C4-2B (cell line): ENCODE results near the gene CIBAR2.

Source experiments
- CTCF ChIP-seq: fragments of 450-650 bp; conservative IDR thresholded peaks from 2 replicates; pipeline ENCODE4 v1.5.1; 2017; ENCODE audit warnings: mild to moderate bottlenecking
- ZFX ChIP-seq: fragments of 450-650 bp; IDR thresholded peaks from 2 replicates; pipeline ENCODE4 v1.6.1; 2017

DNA sequence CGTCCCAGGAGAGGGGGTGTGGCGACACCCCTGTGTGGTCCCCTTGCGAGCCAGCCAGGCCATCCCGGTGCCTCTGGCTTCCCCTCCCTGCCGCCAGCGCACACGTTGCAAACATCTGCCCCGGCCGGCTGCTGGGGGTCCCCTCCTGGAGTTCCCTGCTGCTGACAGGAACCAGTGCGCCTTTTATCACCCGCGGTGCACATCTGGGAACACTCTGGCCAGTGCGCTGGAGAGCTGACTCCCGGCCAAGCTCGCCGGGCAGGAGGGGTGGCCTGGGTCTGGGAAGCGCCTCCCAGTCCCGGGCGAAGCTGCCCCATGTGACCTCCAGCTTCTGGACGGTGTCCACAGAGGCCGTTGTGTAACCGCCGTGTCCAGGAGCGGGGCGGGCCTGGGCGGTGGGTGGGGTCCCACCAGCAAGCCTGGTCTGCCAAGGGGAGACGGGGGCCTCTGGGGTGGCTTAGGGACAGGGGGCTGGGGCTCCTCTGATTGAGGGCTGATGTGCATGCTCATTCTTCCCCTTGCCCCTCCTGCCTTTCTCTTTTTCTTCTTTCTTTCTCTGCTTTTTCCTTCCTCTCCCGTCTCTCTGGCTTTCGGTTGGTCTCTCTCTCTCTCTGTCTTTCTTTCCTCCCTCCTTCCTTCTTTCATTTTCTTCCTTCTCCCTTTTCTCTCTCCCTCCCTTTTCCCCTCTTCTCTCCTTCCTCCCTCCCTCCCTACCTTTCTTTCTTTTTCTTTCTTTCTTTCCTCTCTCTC, 25.2 kb upstream of the CIBAR2 start:
- TF ChIP-seq CTCF (no peak), ZFX (no peak)
